Measurements from ENCODE around the gene EXOC7. TPM values are rescaled to one million over a fixed set of nuclear protein-coding genes. Genes with fewer than 3 reads are reported as not detected.

The EXOC7 gene
- total RNA-seq, 2 donors from 2014 or later: 88.0 to 95.0 TPM

GRCh38 chr17:76036497-76037261 lies 66.9 kb downstream of the EXOC7 start:
- DNase-seq: no peak
- Histone ChIP-seq H3K27ac (peak overlapping the region; percentile 25), H3K27me3 (no peaks in the 10 kb centered on the region), H3K36me3 (peaks cover 5% of the 10 kb centered on the region), H3K4me3 (no peak overlapping the region), H3K9me3 (no peaks in the 10 kb centered on the region), H3K4me1 (no peaks in the 10 kb centered on the region), H3K9ac (ENCODE audit: low read depth in 2 of 2, low read length in 2 of 2) (no peak overlapping the region)
- intact Hi-C loops (cut with DNase I): no loop called here
- no peak for TF ChIP-seq CTCF (IDR thresholded peaks at IDR 0.05)

GRCh38 chr17:76034428-76035350 lies 68.9 kb downstream of the EXOC7 start:
- no peak for TF ChIP-seq CTCF (IDR thresholded peaks at IDR 0.05)
- no peaks in the 10 kb centered on the region for H3K27me3 ChIP-seq
- intact Hi-C loops (cut with DNase I): no loop called here
- H3K27ac ChIP-seq: no peak overlapping the region
- H3K4me3 ChIP-seq: no peak overlapping the region
- no peaks in the 10 kb centered on the region for H3K9me3 ChIP-seq
- no peak overlapping the region for H3K9ac ChIP-seq (ENCODE audit: low read depth in 2 of 2, low read length in 2 of 2)
- H3K4me1 ChIP-seq: peaks cover 2% of the 10 kb centered on the region
- no peaks in the 10 kb centered on the region for H3K36me3 ChIP-seq
- no peak for DNase-seq

GRCh38 chr17:76033139-76033538 lies 70.4 kb downstream of the EXOC7 start:
- Histone ChIP-seq H3K4me3 (no peak overlapping the region), H3K9ac (ENCODE audit: low read depth in 2 of 2, low read length in 2 of 2) (no peak overlapping the region), H3K36me3 (no peaks in the 10 kb centered on the region), H3K9me3 (no peaks in the 10 kb centered on the region), H3K27me3 (no peaks in the 10 kb centered on the region), H3K27ac (no peak overlapping the region), H3K4me1 (peaks cover 9% of the 10 kb centered on the region)
- DNase-seq: no peak
- TF ChIP-seq CTCF (IDR thresholded peaks at IDR 0.05): no peak
- intact Hi-C loops (cut with DNase I): no loop called here

- H3K27ac ChIP-seq: no peak overlapping the region
These were observed 70.8 kb downstream of the EXOC7 start for GRCh38 chr17:76032780-76033108.

More at GRCh38 chr17:76032780-76033108, 70.8 kb downstream of the EXOC7 start:
- Histone ChIP-seq H3K4me3 (no peak overlapping the region), H3K27me3 (no peaks in the 10 kb centered on the region), H3K9me3 (no peaks in the 10 kb centered on the region), H3K4me1 (peaks cover 9% of the 10 kb centered on the region), H3K36me3 (no peaks in the 10 kb centered on the region), H3K9ac (ENCODE audit: low read depth in 2 of 2, low read length in 2 of 2) (no peak overlapping the region)
- intact Hi-C loops (cut with DNase I): no loop called here
- DNase-seq: no peak
- TF ChIP-seq CTCF (IDR thresholded peaks at IDR 0.05): no peak
